COLO668 (cell line): ENCODE data around the gene TRAK2.

Experiments
- DNase-seq: peaks from one replicate; lab custom pipeline; 2025; ENCODE audit not compliant: unreplicated experiment; lab: John Stamatoyannopoulos, UW

Gene TRAK2

DNA sequence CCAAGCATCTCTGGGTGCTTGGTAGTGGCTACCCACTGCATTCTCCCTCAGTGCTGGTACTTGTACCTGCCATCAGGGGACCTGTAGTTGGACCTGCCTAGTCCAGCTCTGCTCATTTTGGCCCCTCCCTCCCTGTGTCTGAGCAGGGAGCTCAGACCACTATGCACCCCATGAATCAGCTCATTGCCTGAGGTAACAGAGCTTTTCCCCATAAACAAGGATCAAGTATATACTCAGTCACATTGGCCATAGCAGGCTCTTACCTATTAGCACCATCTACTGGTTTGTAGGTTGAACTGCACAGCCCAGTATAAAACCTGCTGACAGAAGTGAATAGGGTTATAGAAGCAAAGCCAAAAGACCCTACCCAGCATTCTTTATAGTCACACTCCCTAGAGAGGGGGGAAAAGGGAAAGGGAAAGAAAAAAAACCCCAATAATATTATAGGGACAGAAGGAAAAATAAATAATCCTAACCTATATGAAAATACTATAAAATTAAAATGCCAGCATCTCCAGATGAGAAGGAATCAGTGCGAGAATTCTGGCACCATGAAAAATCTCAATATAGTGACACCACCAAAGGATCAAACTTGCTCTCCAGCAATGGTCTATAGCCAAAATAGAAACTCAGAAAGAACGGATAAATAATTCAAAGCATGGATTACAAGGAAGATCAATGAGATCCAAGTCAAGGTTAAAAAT is 87.2 kb downstream of the TRAK2 start:
- DNase-seq: no peak

DNA sequence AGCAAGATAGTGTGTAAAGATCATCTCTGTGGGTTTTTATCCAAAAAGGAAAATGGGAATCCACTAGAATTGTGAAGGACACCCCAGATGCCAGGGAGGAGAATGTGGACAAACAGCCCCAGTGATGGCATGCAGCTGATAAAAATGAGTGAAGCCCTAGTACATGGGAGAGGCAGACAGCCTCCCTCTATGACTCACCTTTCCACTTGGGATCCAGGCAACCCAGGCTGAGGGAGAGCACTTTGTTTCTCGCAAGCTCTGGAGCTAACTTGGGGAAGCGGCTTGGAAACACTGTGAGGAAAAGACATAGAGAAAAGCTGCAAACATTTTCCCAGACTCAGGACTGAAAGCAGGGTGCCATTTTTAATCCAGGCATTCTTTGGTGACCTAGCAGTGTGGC is 88.9 kb downstream of the TRAK2 start:
- no peak for DNase-seq

DNA sequence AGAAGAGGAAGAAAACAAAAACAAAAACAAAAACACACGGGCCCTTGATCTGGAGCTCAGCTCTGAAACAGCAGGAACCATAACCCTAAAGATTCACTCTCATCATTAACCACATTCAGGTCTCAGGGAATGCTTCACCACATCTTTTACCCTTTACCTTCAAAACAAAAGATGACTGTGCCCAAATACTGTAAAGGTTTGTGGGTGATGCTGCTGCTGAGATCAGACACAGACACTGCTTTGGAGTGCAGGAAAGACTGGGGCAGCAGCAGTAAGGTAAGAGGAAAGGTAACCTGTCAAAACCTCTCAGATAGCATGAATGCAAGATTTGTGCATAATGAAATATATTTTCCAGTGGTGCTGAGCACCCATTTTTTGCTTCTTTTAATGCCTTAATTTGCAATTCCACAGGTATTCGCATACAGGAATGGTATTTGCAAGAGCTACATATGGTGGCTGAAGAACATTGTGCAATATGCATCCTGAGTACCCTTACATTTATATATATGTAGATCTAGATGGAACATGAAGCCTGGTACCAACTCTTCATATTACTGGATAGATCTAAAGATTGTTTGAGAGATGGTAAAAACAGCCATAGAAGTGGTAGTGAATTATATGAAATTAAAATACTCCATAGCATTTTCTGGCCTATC is 90.1 kb downstream of the TRAK2 start:
- DNase-seq: no peak

DNA sequence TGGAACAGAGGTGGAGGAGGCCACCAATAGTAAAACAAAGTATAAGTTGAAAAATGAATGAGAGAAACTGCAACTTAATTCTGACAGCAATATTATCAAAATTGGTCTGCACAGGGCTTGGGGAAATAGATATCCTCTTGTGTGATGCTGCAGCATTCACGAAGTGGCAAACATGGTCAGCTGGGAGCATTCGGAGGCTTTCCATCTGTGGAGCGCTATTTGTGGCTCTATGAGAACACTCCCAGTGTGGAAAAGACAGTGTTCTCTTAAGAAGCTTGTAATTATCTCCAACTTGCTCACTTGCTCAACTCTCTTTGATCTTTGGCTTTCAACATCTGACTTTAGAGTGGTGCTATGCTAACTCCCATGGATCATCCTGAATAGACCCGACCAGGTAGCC is 91.0 kb downstream of the TRAK2 start:
- no peak for DNase-seq

DNA sequence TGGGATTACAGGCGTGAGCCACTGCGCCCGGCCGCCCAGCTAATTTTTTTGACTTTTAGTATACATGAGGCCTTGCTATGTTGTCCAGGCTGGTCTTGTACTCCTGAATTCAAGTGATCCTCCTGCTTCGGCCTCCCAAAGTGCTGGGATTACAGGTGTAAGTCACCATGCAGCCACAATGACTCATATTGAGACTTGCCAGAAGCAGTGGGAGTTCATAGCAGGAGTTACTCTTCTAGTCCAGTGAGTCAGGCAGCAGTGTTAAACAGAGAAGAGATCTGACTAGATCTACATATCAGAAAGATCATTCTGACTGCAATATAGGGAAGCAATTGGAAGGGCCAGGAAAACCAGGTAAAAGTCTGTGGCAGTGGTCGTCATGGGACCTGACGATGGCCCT is 92.6 kb downstream of the TRAK2 start:
- DNase-seq: no peak

DNA sequence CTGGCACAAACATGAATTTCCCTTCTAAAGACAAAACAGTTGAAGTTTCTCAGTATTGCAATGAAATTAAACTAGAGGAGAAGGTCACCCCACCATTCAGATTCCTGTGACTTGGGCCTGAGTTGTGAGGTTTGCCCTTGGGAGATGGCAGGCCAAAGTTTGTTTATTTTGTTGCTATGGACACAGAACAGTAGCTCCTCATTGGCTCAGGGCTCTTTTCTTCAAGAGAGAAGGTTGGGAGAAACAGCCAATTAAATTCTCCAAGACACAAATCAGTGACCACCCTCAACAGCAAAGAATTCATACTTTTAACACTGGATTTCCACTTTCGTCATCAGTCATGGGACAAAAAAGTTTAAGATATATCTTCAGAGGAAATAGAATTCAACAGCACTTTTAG is 94.0 kb downstream of the TRAK2 start, which contains the start of gene FLACC1:
TSS of gene FLACC1 (minus strand) at position 125 of the 400 bp plus-strand sequence. CDS start 5,941 bp downstream, outside the sequence.
- no peak for DNase-seq

DNA sequence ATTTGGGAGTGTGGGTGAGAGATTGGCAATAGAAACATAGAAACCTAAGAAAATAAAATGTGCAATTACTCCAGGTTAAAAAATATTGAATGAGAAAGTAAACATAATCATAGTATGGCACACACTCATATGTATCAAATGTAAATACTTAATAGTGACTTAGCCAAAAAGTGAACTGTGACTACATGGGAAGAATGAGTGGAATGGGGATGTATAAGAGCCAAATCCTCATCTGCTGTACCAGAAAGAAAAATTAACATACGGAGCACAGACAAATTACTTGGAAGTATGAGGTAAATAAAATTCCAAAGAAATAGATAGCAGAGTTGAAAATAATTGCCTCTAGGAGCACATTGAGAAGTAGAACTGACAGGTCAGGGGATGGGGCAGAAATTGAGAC is 98.1 kb downstream of the TRAK2 start:
- no peak for DNase-seq

DNA sequence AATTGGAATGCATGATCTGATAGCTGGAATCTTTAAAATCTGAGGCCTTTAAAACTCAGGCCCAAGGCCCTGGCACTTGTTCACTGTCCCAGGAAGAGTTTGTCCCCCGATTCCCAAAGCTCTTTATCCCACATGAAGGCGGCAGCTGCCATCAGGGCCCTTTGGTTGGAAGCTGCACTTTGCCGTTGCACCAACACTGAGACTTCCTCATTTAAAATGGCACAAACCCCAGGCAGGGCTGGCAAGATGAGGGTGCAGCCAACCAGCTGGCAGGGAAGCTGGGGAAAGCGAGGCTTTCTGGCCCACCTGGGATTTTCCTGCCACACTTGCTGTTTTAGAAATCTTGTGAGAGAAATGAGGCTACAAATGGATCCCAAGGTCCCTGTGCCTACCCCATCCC is 100.4 kb downstream of the TRAK2 start:
- no peak for DNase-seq

DNA sequence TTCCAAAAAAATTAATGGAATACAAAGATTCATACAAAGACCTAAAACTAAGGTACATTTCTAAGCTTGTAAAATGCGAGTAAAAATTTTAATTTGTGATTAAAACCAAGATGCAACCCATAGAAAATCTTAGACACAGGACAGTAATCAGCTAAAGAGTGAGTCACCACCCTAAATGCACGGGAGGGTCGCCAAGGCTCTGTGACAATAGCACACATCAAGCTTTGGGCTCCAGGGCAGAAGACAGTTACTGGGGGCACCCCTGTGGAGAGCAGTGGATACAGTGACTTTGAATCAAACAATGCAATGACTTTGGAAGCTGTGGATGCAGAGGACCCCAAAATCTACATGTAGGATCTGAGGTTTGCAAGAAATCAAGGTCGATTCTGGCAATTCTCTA is 101.7 kb downstream of the TRAK2 start:
- DNase-seq: no peak

DNA sequence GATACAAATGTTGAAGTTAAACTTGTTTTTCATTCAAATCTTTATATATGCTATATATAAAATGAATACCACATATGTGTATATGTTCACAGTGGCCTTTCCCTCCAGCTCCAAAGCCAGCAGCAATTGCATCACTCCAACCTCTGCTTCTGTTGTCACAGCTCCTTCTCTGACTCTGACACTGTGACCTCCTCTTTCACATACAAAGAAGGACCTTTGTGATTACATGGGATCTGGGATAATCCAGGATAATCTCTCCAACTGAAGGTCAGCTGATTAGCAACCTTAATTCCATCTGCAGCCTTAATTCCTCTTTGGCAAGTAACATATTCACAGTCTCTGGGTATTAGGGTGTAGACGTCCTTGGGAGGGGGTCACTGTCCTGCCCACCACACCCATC is 102.5 kb downstream of the TRAK2 start:
- DNase-seq: no peak

DNA sequence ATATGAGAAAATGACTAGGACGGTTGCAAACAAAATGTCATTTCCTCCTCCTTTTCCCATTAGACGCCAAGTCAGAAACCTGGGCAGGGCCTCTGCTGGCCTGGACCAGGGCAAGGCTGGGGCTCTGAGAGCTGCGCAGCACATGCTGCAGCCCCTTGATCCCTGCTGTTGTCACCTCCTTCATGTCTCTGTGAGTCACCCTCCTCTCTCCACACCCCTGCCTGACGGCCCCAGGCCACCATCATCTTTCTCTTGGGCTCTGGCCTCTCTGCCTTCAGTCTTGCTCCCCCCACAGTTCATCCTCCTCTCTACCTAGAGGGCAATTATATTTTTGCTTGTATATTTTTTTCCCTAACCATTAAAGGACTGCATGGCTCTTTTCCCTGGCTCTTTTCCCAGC is 104.1 kb downstream of the TRAK2 start:
- no peak for DNase-seq

DNA sequence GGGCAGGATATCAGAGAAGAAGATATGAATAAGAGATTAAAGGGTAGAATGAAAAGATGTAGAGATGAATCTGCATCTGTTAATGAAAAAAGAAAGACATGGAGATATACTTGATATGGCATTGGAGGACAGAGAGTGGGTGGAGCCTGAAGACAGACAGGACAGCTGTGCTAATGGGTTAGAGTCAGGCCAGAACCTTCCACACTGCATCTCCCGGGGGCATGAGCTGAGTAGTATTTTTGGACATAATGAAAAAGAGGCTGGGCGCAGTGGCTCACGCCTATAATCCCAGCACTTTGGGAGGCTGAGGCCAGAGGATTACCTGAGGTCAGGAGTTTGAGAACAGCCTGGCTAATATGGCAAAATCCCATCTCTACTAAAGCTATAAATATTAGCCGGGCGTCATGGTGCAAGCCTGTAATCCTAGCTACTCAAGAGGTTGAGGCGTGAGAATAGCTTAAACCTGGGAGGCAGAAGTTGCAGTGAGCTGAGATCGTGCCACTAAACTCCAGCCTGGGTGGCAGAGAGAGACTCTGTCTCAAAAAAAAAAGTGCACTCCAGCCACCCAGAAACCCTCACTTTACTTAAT is 105.5 kb downstream of the TRAK2 start:
- no peak for DNase-seq

DNA sequence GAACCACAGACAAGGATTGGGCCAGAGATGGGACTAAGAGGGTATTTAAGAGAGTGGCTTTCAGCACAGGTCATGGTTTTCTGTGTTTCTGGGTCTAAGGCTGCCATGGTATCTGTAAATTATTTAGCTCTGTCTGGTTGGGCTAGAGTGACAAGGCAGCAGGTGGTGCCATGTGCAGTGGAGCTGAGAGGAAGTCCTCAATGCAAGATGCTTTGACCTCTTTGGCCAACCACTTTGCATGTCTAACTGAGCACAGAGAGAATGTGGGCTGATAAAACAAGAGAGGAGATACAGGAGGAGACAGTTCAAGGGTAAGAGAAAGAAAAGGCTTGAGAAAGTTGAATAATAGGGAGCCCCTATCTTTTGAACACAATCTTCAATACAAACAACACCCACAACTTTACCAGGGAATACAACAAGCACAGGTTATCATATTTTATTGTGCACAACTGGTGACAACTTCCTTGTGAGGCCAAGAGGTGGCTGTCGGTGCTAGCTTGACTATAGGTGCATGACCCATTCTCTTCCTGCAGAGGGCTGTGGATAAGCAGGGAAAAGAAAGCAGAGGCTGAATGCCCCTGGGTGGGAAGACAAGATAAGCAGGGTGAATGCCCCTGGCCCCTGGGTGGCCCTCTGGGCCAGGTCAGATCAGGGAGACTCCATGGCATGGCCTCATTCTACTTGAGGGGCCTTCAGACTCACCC is 106.4 kb downstream of the TRAK2 start:
- DNase-seq: no peak

DNA sequence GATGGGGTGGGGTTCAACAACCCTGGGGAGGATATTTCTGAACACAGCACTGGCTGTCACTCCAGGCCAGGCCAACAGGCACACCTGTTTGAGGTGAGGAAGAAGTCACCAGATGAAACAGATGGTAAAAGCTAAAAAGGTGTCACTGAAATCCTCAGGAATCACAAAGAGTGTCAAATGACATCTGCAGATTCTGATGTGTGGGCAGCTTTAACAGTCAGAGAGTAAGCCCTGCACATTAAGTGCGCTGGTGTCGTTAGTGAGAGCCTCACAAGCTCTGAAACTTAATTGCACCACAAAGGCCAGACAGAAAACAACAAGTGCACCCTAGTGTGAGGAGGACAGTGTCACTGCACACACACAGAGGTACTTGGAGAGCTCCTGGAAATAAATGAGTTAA is 107.7 kb downstream of the TRAK2 start:
- no peak for DNase-seq

DNA sequence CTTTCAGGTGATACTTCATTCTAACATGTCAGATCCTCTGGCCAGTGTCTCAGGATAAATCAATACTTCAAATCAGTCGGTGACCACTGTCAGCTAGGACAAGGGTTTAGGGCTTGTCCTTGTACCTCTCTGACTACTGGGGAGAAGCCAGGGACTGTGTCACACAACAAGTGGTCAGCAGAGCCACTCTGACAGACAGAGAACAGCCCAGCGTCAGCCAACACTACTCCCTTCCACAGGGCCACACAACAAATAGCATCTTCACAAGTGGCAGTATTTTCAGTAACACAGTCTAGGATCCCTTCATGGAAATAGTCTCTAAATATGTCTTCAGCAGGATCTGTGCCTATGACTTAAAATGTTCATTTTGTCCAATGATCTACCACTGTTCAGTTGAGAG is 108.3 kb downstream of the TRAK2 start:
- DNase-seq: no peak

DNA sequence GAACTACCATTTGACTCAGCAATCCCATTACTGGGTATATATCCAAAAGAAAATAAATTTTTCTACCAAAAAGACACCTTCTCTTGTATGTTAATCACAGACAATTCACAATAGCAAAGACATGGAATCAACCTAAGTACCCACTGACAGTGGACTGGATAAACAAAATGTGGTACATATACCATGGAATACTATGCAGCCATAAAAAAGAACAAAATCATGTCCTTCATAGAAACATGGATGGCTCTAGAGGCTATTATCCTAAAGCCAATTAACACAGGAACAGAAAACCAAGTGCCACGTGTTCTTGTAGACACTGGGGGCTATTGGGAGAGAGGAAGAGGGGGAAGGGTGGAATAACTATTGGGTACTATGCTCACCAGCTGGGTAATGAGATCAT is 121.8 kb downstream of the TRAK2 start:
- no peak for DNase-seq

DNA sequence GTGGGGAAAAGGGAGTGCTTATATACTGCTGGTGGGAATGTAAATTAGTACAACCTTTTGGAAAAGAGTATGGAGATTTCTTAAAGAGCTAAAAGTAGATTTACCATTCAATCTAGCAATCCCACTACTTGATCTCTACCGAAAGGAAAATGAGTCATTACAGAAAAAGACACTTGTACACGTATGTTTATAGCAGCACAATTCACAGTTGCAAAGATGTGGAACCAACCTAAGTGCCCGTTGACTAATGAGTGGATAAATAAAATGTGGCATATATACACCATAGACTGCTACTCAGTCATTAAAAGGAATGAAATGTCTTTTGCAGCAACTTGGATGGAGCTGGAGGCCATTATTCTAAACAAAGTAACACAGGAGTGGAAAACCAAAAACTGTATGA is 123.6 kb downstream of the TRAK2 start:
- no peak for DNase-seq
